ENCODE results near the gene FAM187B. TPM values are rescaled to one million over a fixed set of nuclear protein-coding genes. Genes with fewer than 3 reads are reported as not detected.

FAM187B gene
- total RNA-seq, 1 donor from 2014 or later: not detected

DNA sequence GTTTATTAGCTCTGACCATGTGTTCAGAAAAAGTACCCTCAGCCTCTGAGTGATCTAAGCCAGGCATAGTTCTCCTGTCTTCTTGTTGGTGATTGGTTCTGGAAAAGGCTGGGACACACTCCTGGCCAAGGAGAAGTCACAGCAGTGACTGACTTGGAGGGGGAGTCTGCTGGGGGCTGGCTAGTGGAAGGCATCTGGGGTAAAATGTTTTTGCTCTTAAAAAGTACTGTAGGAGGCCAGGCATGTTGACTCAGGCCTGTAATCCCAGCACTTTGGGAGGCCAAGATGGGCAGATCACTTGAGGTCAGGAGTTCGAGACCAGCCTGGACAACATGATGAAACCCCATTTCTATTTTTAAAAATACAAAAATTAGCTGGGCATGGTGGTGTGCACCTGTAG, 21.7 kb downstream of the FAM187B start:
- TF ChIP-seq, protein P1, sequence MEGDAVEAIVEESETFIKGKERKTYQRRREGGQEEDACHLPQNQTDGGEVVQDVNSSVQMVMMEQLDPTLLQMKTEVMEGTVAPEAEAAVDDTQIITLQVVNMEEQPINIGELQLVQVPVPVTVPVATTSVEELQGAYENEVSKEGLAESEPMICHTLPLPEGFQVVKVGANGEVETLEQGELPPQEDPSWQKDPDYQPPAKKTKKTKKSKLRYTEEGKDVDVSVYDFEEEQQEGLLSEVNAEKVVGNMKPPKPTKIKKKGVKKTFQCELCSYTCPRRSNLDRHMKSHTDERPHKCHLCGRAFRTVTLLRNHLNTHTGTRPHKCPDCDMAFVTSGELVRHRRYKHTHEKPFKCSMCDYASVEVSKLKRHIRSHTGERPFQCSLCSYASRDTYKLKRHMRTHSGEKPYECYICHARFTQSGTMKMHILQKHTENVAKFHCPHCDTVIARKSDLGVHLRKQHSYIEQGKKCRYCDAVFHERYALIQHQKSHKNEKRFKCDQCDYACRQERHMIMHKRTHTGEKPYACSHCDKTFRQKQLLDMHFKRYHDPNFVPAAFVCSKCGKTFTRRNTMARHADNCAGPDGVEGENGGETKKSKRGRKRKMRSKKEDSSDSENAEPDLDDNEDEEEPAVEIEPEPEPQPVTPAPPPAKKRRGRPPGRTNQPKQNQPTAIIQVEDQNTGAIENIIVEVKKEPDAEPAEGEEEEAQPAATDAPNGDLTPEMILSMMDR (IDR thresholded peaks at IDR 0.05): no peak
- H3K4me1 Mint-ChIP-seq (ENCODE audit: low read depth): no peaks in the 10 kb centered on the region
- no peak overlapping the region for H3K27ac Mint-ChIP-seq (ENCODE audit: unreplicated experiment)
- no peak overlapping the region for H3K4me3 Mint-ChIP-seq (ENCODE audit: unreplicated experiment)
- no peak for DNase-seq (ENCODE audit: low spot score)
- H3K36me3 Mint-ChIP-seq (ENCODE audit: low read depth): no peaks in the 10 kb centered on the region
- peaks cover 6% of the 10 kb centered on the region for H3K27me3 Mint-ChIP-seq (ENCODE audit: low read depth)
- no peaks in the 10 kb centered on the region for H3K9me3 Mint-ChIP-seq (ENCODE audit: low read depth)

- Mint-ChIP-seq H3K36me3 (ENCODE audit: low read depth) (no peaks in the 10 kb centered on the region), H3K4me3 (ENCODE audit: unreplicated experiment) (no peak overlapping the region)
- DNase-seq (ENCODE audit: low spot score): no peak
These were observed 22.2 kb downstream of the FAM187B start for GRCh38 chr19:35206379-35206778.

DNA sequence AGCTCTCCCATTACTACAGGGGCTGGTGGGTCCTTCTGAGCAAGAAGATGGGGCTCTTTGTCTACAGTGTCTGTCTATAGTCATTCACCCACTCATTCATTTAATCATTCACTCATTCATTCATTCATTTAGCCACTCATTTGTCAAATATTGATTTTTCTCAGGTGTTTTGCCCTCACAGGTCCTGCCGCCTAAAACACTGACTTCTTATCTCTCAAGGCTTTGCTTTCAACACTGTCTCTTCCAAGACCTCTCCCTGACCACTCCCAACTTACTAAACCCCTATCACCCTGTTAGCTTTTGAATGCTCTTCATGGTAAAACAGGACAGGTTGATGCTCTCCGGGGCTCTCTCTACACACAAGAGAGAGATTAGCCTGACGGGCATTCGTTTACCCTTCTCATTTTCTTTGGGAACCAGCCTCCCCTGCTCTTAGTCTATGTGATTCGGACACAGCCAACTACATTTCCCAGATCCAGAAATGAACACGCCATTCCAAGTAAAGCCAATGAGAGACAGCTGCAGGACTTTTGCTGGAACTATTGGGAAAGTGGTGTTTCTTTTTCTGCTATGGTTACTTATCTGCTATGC, 22.7 kb downstream of the FAM187B start:
- Mint-ChIP-seq H3K36me3 (ENCODE audit: low read depth) (no peaks in the 10 kb centered on the region), H3K9me3 (ENCODE audit: low read depth) (no peaks in the 10 kb centered on the region), H3K4me1 (ENCODE audit: low read depth) (no peaks in the 10 kb centered on the region), H3K4me3 (ENCODE audit: unreplicated experiment) (no peak overlapping the region), H3K27ac (ENCODE audit: unreplicated experiment) (no peak overlapping the region), H3K27me3 (ENCODE audit: low read depth) (peaks cover 8% of the 10 kb centered on the region)
- DNase-seq (ENCODE audit: low spot score): no peak
- TF ChIP-seq, protein P1 (IDR thresholded peaks at IDR 0.05): no peak

More at GRCh38 chr19:35206379-35206778, 22.2 kb downstream of the FAM187B start:
- TF ChIP-seq, protein P1 (IDR thresholded peaks at IDR 0.05): no peak
- peaks cover 7% of the 10 kb centered on the region for H3K27me3 Mint-ChIP-seq (ENCODE audit: low read depth)
- no peaks in the 10 kb centered on the region for H3K4me1 Mint-ChIP-seq (ENCODE audit: low read depth)
- H3K9me3 Mint-ChIP-seq (ENCODE audit: low read depth): no peaks in the 10 kb centered on the region
- H3K27ac Mint-ChIP-seq (ENCODE audit: unreplicated experiment): no peak overlapping the region

- Mint-ChIP-seq H3K9me3 (ENCODE audit: low read depth) (no peaks in the 10 kb centered on the region), H3K4me3 (ENCODE audit: unreplicated experiment) (no peak overlapping the region), H3K27me3 (ENCODE audit: low read depth) (peaks cover 6% of the 10 kb centered on the region), H3K36me3 (ENCODE audit: low read depth) (no peaks in the 10 kb centered on the region), H3K4me1 (ENCODE audit: low read depth) (no peaks in the 10 kb centered on the region), H3K27ac (ENCODE audit: unreplicated experiment) (no peak overlapping the region)
- TF ChIP-seq, protein P1 (IDR thresholded peaks at IDR 0.05): no peak
- no peak for DNase-seq (ENCODE audit: low spot score)
These were observed 23.5 kb downstream of the FAM187B start for GRCh38 chr19:35204799-35205732.

All from chondrocyte (in vitro differentiated cells).